Prostate gland (tissue), 2 donors: ENCODE data around the gene FEM1C.

ENCODE experiments used
- CTCF ChIP-seq, 4 experiments: fragments of 200-600 bp in 2 of 4; fragments of 450-650 bp in 2 of 4; sonication (generic) in 2 of 4; IDR thresholded peaks; 1 replicate in 3 of 4; 2 replicates in 1 of 4; pipeline ENCODE4 v1.5.1; 2016 to 2019; ENCODE audit warnings: antibody characterized with exemption in 4 of 4, mild to moderate bottlenecking in 2 of 4, moderate library complexity in 2 of 4
- POLR2A ChIP-seq: fragments of 450-650 bp; IDR thresholded peaks from one replicate; pipeline ENCODE4 v1.6.1; 2016; ENCODE audit warnings: antibody characterized with exemption, mild to moderate bottlenecking
- POLR2AphosphoS5 ChIP-seq: sonication (generic); formaldehyde crosslinking; IDR thresholded peaks from one replicate; pipeline ENCODE4 v1.6.1; 2017; ENCODE audit warnings: antibody characterized with exemption

GRCh38 chr5:115530426-115530825, 14.1 kb downstream of the FEM1C start:
- TF ChIP-seq CTCF (IDR thresholded peaks at IDR 0.05) = no peak
- no peak for TF ChIP-seq POLR2A
- TF ChIP-seq POLR2AphosphoS5 = no peak
